ENCODE measurements around the gene CNOT6L.

GRCh38 chr4:77790146-77790545, 29.0 kb downstream of the CNOT6L start:
- TF ChIP-seq EZH2phosphoT487 (IDR thresholded peaks at IDR 0.05; ENCODE audit: insufficient read depth, low read depth) (no peak), EZH2 (IDR thresholded peaks at IDR 0.05; ENCODE audit: insufficient read depth, poor library complexity, severe bottlenecking) (no peak)

All from GM23248 (cell line).